HepG2 (cell line): ENCODE results near the gene MRM1. TPM values are rescaled to one million over a fixed set of nuclear protein-coding genes. Genes with fewer than 3 reads are reported as not detected.
A peak's percentile ranks its signal among the peaks of the same experiment; 100 is the strongest.

Experiments used
- ATAC-seq: fragments of 200-7000 bp; cut with Tn5 transposase; 3 replicates; pipeline ENCODE4 v1.9.1; 2020; ENCODE audit warnings: mild to moderate bottlenecking, moderate library complexity
- BruUV-seq: library from RNA; stranded (reverse); fragments of 400-500 nt; replicated peaks from 2 replicates; lab custom pipeline; 2021; lab: Mats Ljungman, UMichigan
- CTCF ChIA-PET: fragments of 300-600 bp; formaldehyde crosslinking; extraction: SDS; loops from one replicate; lab custom pipeline; 2021; ENCODE audit warnings: low total read pairs, inconsistent platforms, low intra/inter-chr PET ratio; lab: Yijun Ruan, JAX
- POLR2A ChIA-PET: fragments of 350-600 bp; sonication (Branson Sonifier 250); formaldehyde crosslinking; loops from one replicate; lab custom pipeline; 2020; ENCODE audit warnings: antibody characterized with exemption, inconsistent platforms; lab: Yijun Ruan, JAX
- DNase-seq: peaks from one replicate; pipeline ENCODE4 v3.0.0-alpha.2; 2015; ENCODE audit warnings: low spot score
- FAIRE-seq: peaks from 3 replicates; lab custom pipeline; 2011; peaks lifted over from hg19 to GRCh38; lab: Jason Lieb, UNC
- H2AFZ ChIP-seq: one replicate; pipeline ENCODE4 v1.6.1; 2011; ENCODE audit warnings: low read length, inconsistent platforms
- H3K27ac ChIP-seq: fragments of 300-600 bp; 3 replicates; pipeline ENCODE4 v1.8.0; 2011; ENCODE audit warnings: mixed run types, mild to moderate bottlenecking, mixed read lengths, low read length, inconsistent platforms; ENCODE audit not compliant: insufficient read depth; ENCODE audit errors: extremely low read length
- H3K27me3 ChIP-seq, 2 experiments: fragments of 200-600 bp in 1 of 2; 2 replicates in 1 of 2; 3 replicates in 1 of 2; pipeline versions ENCODE4 v1.6.0 to v1.8.0; 2011; ENCODE audit warnings: low read length in 2 of 2, mild to moderate bottlenecking in 2 of 2, moderate library complexity in 2 of 2, inconsistent platforms in 1 of 2; ENCODE audit not compliant: insufficient read depth in 2 of 2, control insufficient read depth in 1 of 2
- H3K36me3 ChIP-seq, 2 experiments: fragments of 200-600 bp in 1 of 2; replicated peaks in 1 of 2; 2 replicates in 1 of 2; 3 replicates in 1 of 2; pipeline versions ENCODE4 v1.5.1 to v1.8.0; 2011; ENCODE audit warnings: low read length in 2 of 2, inconsistent platforms in 1 of 2; ENCODE audit not compliant: insufficient read depth in 2 of 2, control insufficient read depth in 1 of 2
- H3K4me1 ChIP-seq: 2 replicates; pipeline ENCODE4 v1.5.1; 2012; ENCODE audit warnings: low read length, inconsistent platforms; ENCODE audit not compliant: insufficient read depth
- H3K4me2 ChIP-seq: 2 replicates; pipeline ENCODE4 v1.6.0; 2011; ENCODE audit warnings: low read depth, low read length, inconsistent platforms
- H3K4me3 ChIP-seq, 3 experiments: fragments of 200-600 bp in 1 of 3; sonication (generic), shearing (Covaris generic) in 1 of 3; replicated peaks in 1 of 3; 2 replicates each; pipeline ENCODE4 v1.5.1; 2011 to 2016; ENCODE audit warnings: low read length in 3 of 3, inconsistent platforms in 2 of 3, low read depth in 2 of 3, mild to moderate bottlenecking in 2 of 3, control low read depth in 1 of 3, mixed read lengths in 1 of 3; ENCODE audit not compliant: insufficient read depth in 1 of 3
- H3K79me2 ChIP-seq: one replicate; pipeline ENCODE4 v1.6.1; 2011; ENCODE audit warnings: low read length, inconsistent platforms; ENCODE audit not compliant: insufficient read depth
- H3K9ac ChIP-seq: 2 replicates; pipeline ENCODE4 v1.6.0; 2011; ENCODE audit warnings: mild to moderate bottlenecking, low read depth, low read length, inconsistent platforms; ENCODE audit not compliant: insufficient read depth
- H3K9me3 ChIP-seq: 2 replicates; pipeline ENCODE4 v1.5.1; 2012; ENCODE audit warnings: mild to moderate bottlenecking, low read length
- H4K20me1 ChIP-seq: 2 replicates; pipeline ENCODE4 v1.6.0; 2011; ENCODE audit warnings: inconsistent platforms, mild to moderate bottlenecking, low read length, moderate library complexity; ENCODE audit not compliant: insufficient read depth
- HES4 ChIP-seq: sonication (generic); formaldehyde crosslinking; IDR thresholded peaks from 2 replicates; pipeline ENCODE4 v1.9.0; 2021; ENCODE audit warnings: mild to moderate bottlenecking, missing genetic modification reagents, borderline replicate concordance
- HNRNPLL ChIP-seq: fragments of 200-400 bp; formaldehyde crosslinking; IDR thresholded peaks from 2 replicates; pipeline ENCODE4 v1.6.1; 2017; ENCODE audit warnings: mild to moderate bottlenecking, low read depth, low read length; ENCODE audit not compliant: poor library complexity, severe bottlenecking
- MNT ChIP-seq: fragments of 450-650 bp; IDR thresholded peaks from 2 replicates; pipeline ENCODE4 v1.6.1; 2016
- PITX1 ChIP-seq: sonication (generic); formaldehyde crosslinking; IDR thresholded peaks from 2 replicates; pipeline ENCODE4 v1.5.1; 2020; ENCODE audit warnings: mild to moderate bottlenecking, missing genetic modification reagents
- SP2 ChIP-seq: sonication (generic); formaldehyde crosslinking; IDR thresholded peaks from 2 replicates; pipeline ENCODE4 v1.5.1; 2020; ENCODE audit warnings: mild to moderate bottlenecking, missing genetic modification reagents
- TFE3 ChIP-seq: IDR thresholded peaks from 2 replicates; pipeline ENCODE4 v1.6.1; 2016
- U2AF1 ChIP-seq: fragments of 200-400 bp; formaldehyde crosslinking; optimal IDR thresholded peaks from 2 replicates; pipeline ENCODE3; 2017; ENCODE audit warnings: mild to moderate bottlenecking, low read depth, low read length
- UBTF ChIP-seq: sonication (generic); formaldehyde crosslinking; IDR thresholded peaks from 2 replicates; pipeline ENCODE4 v1.4.0; 2020; ENCODE audit warnings: mild to moderate bottlenecking, missing genetic modification reagents
- ZBTB10 ChIP-seq: sonication (generic); formaldehyde crosslinking; IDR thresholded peaks from 2 replicates; pipeline ENCODE4 v1.4.0; 2020; ENCODE audit warnings: missing genetic modification reagents, borderline replicate concordance
- ZC3H4 ChIP-seq: sonication (generic); formaldehyde crosslinking; IDR thresholded peaks from 2 replicates; pipeline ENCODE4 v1.4.0; 2020; ENCODE audit warnings: missing genetic modification reagents, borderline replicate concordance
- ZNF101 ChIP-seq: sonication (generic); formaldehyde crosslinking; IDR thresholded peaks from 2 replicates; pipeline ENCODE4 v1.4.0; 2020; ENCODE audit warnings: mild to moderate bottlenecking, low read depth, missing genetic modification reagents, borderline replicate concordance
- ZNF337 ChIP-seq: sonication (generic); formaldehyde crosslinking; IDR thresholded peaks from 2 replicates; pipeline ENCODE4 v1.5.1; 2020; ENCODE audit warnings: missing genetic modification reagents, low read depth, mild to moderate bottlenecking, borderline replicate concordance
- ZNF691 ChIP-seq: sonication (generic); formaldehyde crosslinking; IDR thresholded peaks from 2 replicates; pipeline ENCODE4 v1.4.0; 2020; ENCODE audit warnings: missing genetic modification reagents, low read depth, mild to moderate bottlenecking, borderline replicate concordance
- ZNF703 ChIP-seq: sonication (generic); formaldehyde crosslinking; IDR thresholded peaks from 2 replicates; pipeline ENCODE4 v1.5.1; 2020; ENCODE audit warnings: missing genetic modification reagents, mild to moderate bottlenecking, moderate library complexity, borderline replicate concordance
- ZNF749 ChIP-seq: sonication (generic); formaldehyde crosslinking; IDR thresholded peaks from 2 replicates; pipeline ENCODE4 v1.8.0; 2022; ENCODE audit warnings: mild to moderate bottlenecking, missing genetic modification reagents, moderate library complexity, borderline replicate concordance
- WGBS: methylation state at CpG from one replicate; pipeline ENCODE4 v1.1.6; 2017; ENCODE audit warnings: low lambda C conversion rate; 5-methylcytosine and 5-hydroxymethylcytosine counted together
- in situ Hi-C: cut with HindIII; loops from 2 replicates; pipeline ENCODE4 v1.10.0; 2017; ENCODE audit warnings: low pct_unique_long_range_greater_than_20kb; ENCODE audit not compliant: extremely low pct_ligation_motif_present
- intact Hi-C: fragments of 100-400 bp; cut with micrococcal nuclease; formaldehyde crosslinking; loops from one replicate; pipeline ENCODE4 v1.10.0; 2022; ENCODE audit not compliant: unreplicated experiment
- polyA plus RNA-seq, 8 experiments: library from polyadenylated mRNA; depleted of rRNA in 3 of 8; stranded (reverse) in 7 of 8; unstranded in 1 of 8; fragments of >200 nt; fragmentation: Illumina TruSeq in 4 of 8; extraction: Trizol in 4 of 8; gene quantifications; 2 replicates each; pipeline versions ENCODE4 v1.2.1 to v1.2.3, GENCODE V29; 2011 to 2016; ENCODE audit warnings: low read depth in 4 of 8, missing spikeins in 1 of 8, mixed read lengths in 1 of 8; ENCODE audit not compliant: insufficient read depth in 1 of 8
- total RNA-seq, 5 experiments: library from RNA; depleted of rRNA; stranded (reverse); fragments of >200 nt; fragmentation: Illumina TruSeq; extraction: Trizol; gene quantifications; 2 replicates each; pipeline ENCODE4 v1.2.3, GENCODE V29; 2016; ENCODE audit warnings: low read depth in 1 of 5

The MRM1 gene
- total and polyA plus RNA-seq, 2 of the 13 experiments (the other 11 are each of a cell fraction or from before 2014, with no cell fraction given) = 4.1 to 11.3 TPM

GRCh38 chr17:36657390-36657762 is 56.0 kb downstream of the MRM1 start:
- FAIRE-seq = no peak
- H3K4me3 ChIP-seq = peak overlapping the region; percentile 37 to 69 (median 51); a peak in 4 of 6 replicates
- ChIA-PET CTCF (no interaction called here), POLR2A (no interaction called here)
- no peaks in the 10 kb centered on the region for H3K79me2 ChIP-seq
- in situ Hi-C loops = no loop called here
- intact Hi-C loops = no loop called here
- no peak overlapping the region for H3K27ac ChIP-seq
- no peaks in the 10 kb centered on the region for H3K9me3 ChIP-seq
- H3K36me3 ChIP-seq = no peaks in the 10 kb centered on the region
- H3K4me1 ChIP-seq = peaks cover 11% of the 10 kb centered on the region; the same call in 1 of the 2 replicates
- H3K4me2 ChIP-seq = peak overlapping the region; percentile 79
- H3K27me3 ChIP-seq = peaks cover 9 to 67% of the 10 kb centered on the region in 2 experiments
- no peak overlapping the region for H2AFZ ChIP-seq
- no peaks in the 10 kb centered on the region for H4K20me1 ChIP-seq
- WGBS = 58% methylated on average over 24 of the region's 25 CpGs
- DNase-seq = no peak
- peak; percentile 51 for ATAC-seq
- no peak overlapping the region for H3K9ac ChIP-seq
- BruUV-seq = no TSS peak
- no peak for TF ChIP-seq PITX1 (CRISPR knock-in tag)
- no peak for TF ChIP-seq ZNF101 (CRISPR knock-in tag)
- no peak for TF ChIP-seq UBTF (CRISPR knock-in tag)
- TF ChIP-seq SP2 = no peak
- no peak for TF ChIP-seq ZNF703 (CRISPR knock-in tag)
- no peak for TF ChIP-seq HNRNPLL
- no peak for TF ChIP-seq U2AF1
- no peak for TF ChIP-seq ZNF337 (CRISPR knock-in tag)
- no peak for TF ChIP-seq MNT
- TF ChIP-seq ZNF691 (CRISPR knock-in tag) = no peak
- TF ChIP-seq HES4 (CRISPR knock-in tag) = no peak
- no peak for TF ChIP-seq TFE3 (CRISPR knock-in tag)
- no peak for TF ChIP-seq ZNF749 (CRISPR knock-in tag)
- no peak for TF ChIP-seq ZC3H4
- no peak for TF ChIP-seq ZBTB10
